ENCODE results near the gene NABP1. TPM values are rescaled to one million over a fixed set of nuclear protein-coding genes. Genes with fewer than 3 reads are reported as not detected.

The NABP1 gene, protein sequence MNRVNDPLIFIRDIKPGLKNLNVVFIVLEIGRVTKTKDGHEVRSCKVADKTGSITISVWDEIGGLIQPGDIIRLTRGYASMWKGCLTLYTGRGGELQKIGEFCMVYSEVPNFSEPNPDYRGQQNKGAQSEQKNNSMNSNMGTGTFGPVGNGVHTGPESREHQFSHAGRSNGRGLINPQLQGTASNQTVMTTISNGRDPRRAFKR
- total RNA-seq = 22.9 and 34.2 TPM in 2 replicates

DNA sequence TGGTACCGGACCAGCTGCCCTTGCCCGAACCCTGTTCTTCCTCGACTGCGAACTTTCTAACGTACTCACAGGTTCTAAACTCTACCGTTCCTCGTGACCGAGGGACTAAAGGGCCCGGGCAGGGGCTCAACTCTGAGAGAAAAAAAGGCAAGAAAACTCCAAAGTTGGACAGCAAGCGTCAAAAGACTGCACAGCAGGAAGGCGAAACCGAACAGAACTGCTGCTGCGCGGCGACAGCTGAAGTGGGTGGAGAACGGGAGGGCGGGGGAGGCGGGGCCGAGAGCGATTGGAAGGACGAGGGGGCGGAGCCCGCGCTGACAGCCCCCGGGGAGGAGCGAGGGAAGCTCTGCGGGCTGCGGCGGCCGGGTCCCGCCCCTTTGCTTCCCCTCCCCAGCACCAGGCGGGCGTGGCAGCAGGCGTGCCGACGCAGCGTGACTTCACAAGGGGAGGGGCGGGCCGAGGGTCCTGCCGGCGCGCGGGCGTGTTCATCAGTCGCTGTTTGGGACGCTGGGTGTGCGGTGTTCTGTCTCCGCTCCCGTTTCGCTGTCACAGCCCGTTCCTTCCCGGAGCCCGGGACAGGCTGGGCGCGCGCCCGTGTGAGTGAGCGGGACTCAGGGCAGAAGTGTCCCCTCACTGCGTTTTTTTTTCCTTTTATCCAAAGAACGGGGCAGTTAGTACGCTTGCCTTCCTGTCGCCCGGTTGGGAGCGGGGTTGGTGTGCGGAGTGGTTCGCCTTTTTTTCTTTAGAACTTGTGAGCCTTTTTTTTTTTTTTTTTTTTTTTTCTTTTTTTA is at the start of gene NABP1:
TSS of gene NABP1 (plus strand) at position 491 of the 791 bp plus-strand sequence. CDS start 479 bp downstream, outside the sequence.

Other genes starting within 250 kb of the NABP1 start
- gene CAVIN2, start 169.0 kb downstream of the NABP1 start, total RNA-seq = 235 and 249 TPM in 2 replicates

All from mammary microvascular endothelial cell (primary cell).